Parathyroid adenoma (tissue), 2 donors: ENCODE data around the gene MMS22L.

Source experiments
- H2AFZ ChIP-seq: fragments of 300-600 bp; sonication (generic); one replicate; pipeline ENCODE4 v1.7.0; 2017; ENCODE audit warnings: antibody characterized with exemption, mild to moderate bottlenecking
- H3K27ac ChIP-seq: fragments of 300-600 bp; sonication (generic); one replicate; pipeline ENCODE4 v1.7.0; 2017
- H3K27me3 ChIP-seq: fragments of 300-600 bp; sonication (generic); one replicate; pipeline ENCODE4 v1.7.0; 2017; ENCODE audit warnings: low read length; ENCODE audit not compliant: control insufficient read depth, insufficient read depth
- H3K36me3 ChIP-seq: fragments of 300-600 bp; sonication (generic); one replicate; pipeline ENCODE4 v1.7.0; 2017; ENCODE audit warnings: low read length; ENCODE audit not compliant: control insufficient read depth, insufficient read depth
- H3K4me1 ChIP-seq: fragments of 300-600 bp; sonication (generic); one replicate; pipeline ENCODE4 v1.7.0; 2017; ENCODE audit warnings: control low read depth
- H3K4me2 ChIP-seq: fragments of 300-600 bp; sonication (generic); one replicate; pipeline ENCODE4 v1.7.0; 2017; ENCODE audit warnings: low read length
- H3K4me3 ChIP-seq: fragments of 300-600 bp; sonication (generic); one replicate; pipeline ENCODE4 v1.7.0; 2017; ENCODE audit warnings: low read depth, low read length
- H3K79me2 ChIP-seq: fragments of 300-600 bp; sonication (generic); one replicate; pipeline ENCODE4 v1.7.0; 2017; ENCODE audit warnings: control low read depth
- H3K9ac ChIP-seq: fragments of 300-600 bp; sonication (generic); one replicate; pipeline ENCODE4 v1.7.0; 2017; ENCODE audit warnings: mild to moderate bottlenecking
- H3K9me3 ChIP-seq: fragments of 300-600 bp; sonication (generic); one replicate; pipeline ENCODE4 v1.7.0; 2017; ENCODE audit warnings: low read length; ENCODE audit not compliant: control insufficient read depth
- CTCF ChIP-seq: fragments of 300-600 bp; sonication (generic); IDR thresholded peaks from one replicate; pipeline ENCODE4 v1.7.0; 2017; ENCODE audit warnings: antibody characterized with exemption, mild to moderate bottlenecking
- donor health status: primary hyperparathyroidism.

The MMS22L gene

GRCh38 chr6:97282726-97283617 lies at the start of gene MMS22L:
Gene MMS22L, minus strand, starts transcription at chr6:97283216. Its CDS starts 739 bp downstream, at chr6:97282477.
- H3K9me3 ChIP-seq = no peaks in the 10 kb centered on the region
- peak within 1 kb of the TSS; percentile 95 for H2AFZ ChIP-seq
- no peaks in the 10 kb centered on the region for H3K36me3 ChIP-seq
- peak within 1 kb of the TSS; percentile 87 for H3K4me3 ChIP-seq
- no peaks in the 10 kb centered on the region for H3K4me1 ChIP-seq
- H3K79me2 ChIP-seq = no peaks in the 10 kb centered on the region
- peak within 1 kb of the TSS; percentile 3 for H3K9ac ChIP-seq
- H3K27me3 ChIP-seq = no peaks in the 10 kb centered on the region
- H3K4me2 ChIP-seq = peak within 1 kb of the TSS; percentile 87
- no peak for TF ChIP-seq CTCF
- H3K27ac ChIP-seq = peak within 1 kb of the TSS; percentile 24

- Histone ChIP-seq H3K9me3 (no peaks in the 10 kb centered on the region), H2AFZ (no peak overlapping the region), H3K79me2 (no peaks in the 10 kb centered on the region), H3K4me2 (no peak overlapping the region), H3K36me3 (no peaks in the 10 kb centered on the region), H3K4me3 (no peak overlapping the region), H3K4me1 (no peaks in the 10 kb centered on the region), H3K27me3 (no peaks in the 10 kb centered on the region), H3K9ac (no peak overlapping the region), H3K27ac (no peak overlapping the region)
- no peak for TF ChIP-seq CTCF
These were observed 39.8 kb upstream of the MMS22L start for GRCh38 chr6:97322811-97323210.

- no peaks in the 10 kb centered on the region for H3K4me1 ChIP-seq
- no peak for TF ChIP-seq CTCF
These were observed 39.2 kb upstream of the MMS22L start for GRCh38 chr6:97322226-97322625.

GRCh38 chr6:97316978-97317377 lies 34.0 kb upstream of the MMS22L start:
- Histone ChIP-seq H3K36me3 (no peaks in the 10 kb centered on the region), H3K4me2 (no peak overlapping the region), H3K9me3 (no peaks in the 10 kb centered on the region), H3K4me1 (no peaks in the 10 kb centered on the region), H3K9ac (no peak overlapping the region), H3K4me3 (no peak overlapping the region), H3K27ac (no peak overlapping the region), H3K27me3 (no peaks in the 10 kb centered on the region), H2AFZ (no peak overlapping the region), H3K79me2 (no peaks in the 10 kb centered on the region)
- TF ChIP-seq CTCF = no peak

More at GRCh38 chr6:97322226-97322625, 39.2 kb upstream of the MMS22L start:
- no peak overlapping the region for H2AFZ ChIP-seq
- no peaks in the 10 kb centered on the region for H3K27me3 ChIP-seq
- H3K79me2 ChIP-seq = no peaks in the 10 kb centered on the region
- no peak overlapping the region for H3K4me3 ChIP-seq
- no peak overlapping the region for H3K4me2 ChIP-seq
- H3K9me3 ChIP-seq = no peaks in the 10 kb centered on the region
- no peak overlapping the region for H3K9ac ChIP-seq
- no peaks in the 10 kb centered on the region for H3K36me3 ChIP-seq
- H3K27ac ChIP-seq = no peak overlapping the region
